K562 (cell line): ENCODE measurements around the gene PXK. TPM values are rescaled to one million over a fixed set of nuclear protein-coding genes. Genes with fewer than 3 reads are reported as not detected.
A peak's percentile ranks its signal among the peaks of the same experiment; 100 is the strongest.

Experiments
- ATF3 ChIP-seq, 2 experiments: fragments of 450-650 bp in 1 of 2; sonication (generic) in 1 of 2; formaldehyde crosslinking in 1 of 2; IDR thresholded peaks in 1 of 2; conservative IDR thresholded peaks in 1 of 2; 2 replicates each; pipeline versions ENCODE4 v1.6.1 to v1.8.1; 2016 to 2023; ENCODE audit warnings: mild to moderate bottlenecking in 2 of 2, moderate library complexity in 2 of 2, inconsistent platforms in 1 of 2, missing genetic modification reagents in 1 of 2
- CREB3L1 ChIP-seq: fragments of 450-650 bp; IDR thresholded peaks from 2 replicates; pipeline ENCODE4 v1.6.1; 2014; ENCODE audit warnings: low read depth, mild to moderate bottlenecking, moderate library complexity, borderline replicate concordance
- ELK3 ChIP-seq: fragments of 450-650 bp; formaldehyde crosslinking; IDR thresholded peaks from 2 replicates; pipeline ENCODE4 v1.4.0; 2020; ENCODE audit warnings: mild to moderate bottlenecking
- MCM7 ChIP-seq, 2 experiments: fragments of 450-650 bp; IDR thresholded peaks; 2 replicates each; pipeline ENCODE4 v1.6.1; 2016 to 2018
- PHF20 ChIP-seq: fragments of 450-650 bp; IDR thresholded peaks from 2 replicates; pipeline ENCODE4 v1.6.1; 2018; ENCODE audit not compliant: partially characterized antibody
- PML ChIP-seq: IDR thresholded peaks from 2 replicates; pipeline ENCODE4 v1.6.1; 2012; ENCODE audit warnings: low read length, inconsistent platforms
- RCOR1 ChIP-seq, 2 experiments: IDR thresholded peaks; 2 replicates each; pipeline ENCODE4 v1.6.1; 2012; ENCODE audit warnings: low read depth in 2 of 2, low read length in 2 of 2, borderline replicate concordance in 1 of 2, improper control_type of control experiment in 1 of 2
- USF2 ChIP-seq: sonication (generic); formaldehyde crosslinking; IDR thresholded peaks from 2 replicates; pipeline ENCODE4 v1.5.0; 2020; ENCODE audit warnings: missing genetic modification reagents
- WHSC1 ChIP-seq: IDR thresholded peaks from one replicate; pipeline ENCODE4 v1.6.1; 2012; ENCODE audit warnings: low read length, control low read depth, inconsistent platforms
- ZNF407 ChIP-seq: fragments of 450-650 bp; IDR thresholded peaks from 2 replicates; pipeline ENCODE4 v1.6.1; 2016; ENCODE audit warnings: low read depth
- polyA plus RNA-seq, 8 experiments: library from polyadenylated mRNA; depleted of rRNA in 4 of 8; stranded (reverse) in 5 of 8; unstranded in 3 of 8; fragments of >200 nt; fragmentation: Nextera tagmentation in 2 of 8; fragmentation: Illumina TruSeq in 1 of 8; extraction: Ambion mirVana in 2 of 8; extraction: Trizol in 1 of 8; gene quantifications; 2 replicates each; pipeline versions ENCODE4 v1.2.1 to v1.2.3, GENCODE V29; 2011 to 2014; ENCODE audit warnings: inconsistent platforms in 1 of 8, missing spikeins in 1 of 8
- total RNA-seq, 7 experiments: library from RNA; depleted of rRNA in 6 of 7; stranded (reverse); fragments of >200 nt in 6 of 7; fragmentation: Illumina TruSeq in 2 of 7; extraction: Trizol in 2 of 7; gene quantifications; 2 replicates each; pipeline versions ENCODE4 v1.2.1 to v1.2.3, GENCODE V29; 2011 to 2021; ENCODE audit warnings: low replicate concordance in 1 of 7

Gene PXK
- total and polyA plus RNA-seq, 9 of the 15 experiments (the other 6 are each of a cell fraction or from before 2014, with no cell fraction given), result 3.3 to 19.9 (median 11.3) TPM

DNA sequence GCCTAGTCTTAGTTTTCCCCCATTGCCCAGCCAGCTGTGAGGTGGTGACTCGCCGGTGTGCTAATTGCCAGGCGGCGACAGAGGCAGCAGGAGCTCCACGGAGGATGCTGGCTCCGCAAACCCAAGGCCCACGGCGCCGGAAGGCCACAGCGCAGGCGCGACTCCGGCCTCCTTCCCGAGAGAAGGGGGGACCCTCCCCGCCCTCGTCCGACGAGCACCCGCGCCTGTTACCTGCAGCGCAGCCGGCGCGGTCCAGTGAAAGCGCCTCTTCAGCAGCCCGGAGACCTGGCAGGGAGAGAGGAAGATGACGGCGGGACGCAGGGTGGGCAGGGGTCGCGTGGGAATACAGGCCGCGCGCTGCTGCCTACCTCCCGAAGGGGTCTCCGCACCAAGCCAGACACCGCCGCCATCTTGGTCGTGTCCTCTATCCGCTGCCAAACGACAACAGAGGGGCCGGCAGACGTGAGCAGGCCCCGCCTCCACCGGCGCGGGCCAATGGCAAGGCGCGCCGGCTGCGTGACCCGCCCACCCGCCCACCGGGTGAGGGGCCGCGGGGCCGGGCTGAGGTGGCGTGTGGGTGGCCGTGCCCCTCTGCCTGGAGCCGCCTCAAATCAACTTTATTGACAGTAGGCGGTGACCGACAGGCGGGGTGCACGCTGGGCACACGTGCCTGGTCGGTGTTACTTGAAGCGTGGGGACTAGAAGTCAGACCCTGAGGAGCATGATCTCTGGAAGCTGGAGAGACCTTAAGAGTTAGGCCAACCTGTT lies 100.9 kb downstream of the PXK start, which contains the start of gene PDHB (continued):
- TF ChIP-seq USF2 (CRISPR knock-in tag), result no peak
- no peak for TF ChIP-seq ELK3 (CRISPR knock-in tag)
- no peak for TF ChIP-seq RCOR1 (IDR thresholded peaks at IDR 0.05; ENCODE audit: borderline replicate concordance in 1 of 2, low read depth in 2 of 2, low read length in 2 of 2)
- TF ChIP-seq PHF20, result peak; percentile 47
- TF ChIP-seq CREB3L1, result no peak
- TF ChIP-seq ATF3 (IDR thresholded peaks at IDR 0.05), result no peak
- TF ChIP-seq ATF3 (CRISPR knock-in tag; conservative IDR thresholded peaks at IDR 0.05), result no peak
- TF ChIP-seq WHSC1, result no peak
- no peak for TF ChIP-seq ZNF407
- TF ChIP-seq MCM7 (IDR thresholded peaks at IDR 0.05), result no peak
- peak; percentile 68 for TF ChIP-seq PML
